ENCODE results near the gene PAK1IP1. TPM values are rescaled to one million over a fixed set of nuclear protein-coding genes. Genes with fewer than 3 reads are reported as not detected.
"Not testable (repeated sequence)": the region's sequence is repeated elsewhere in the genome, so short reads cannot be mapped to it uniquely, and the experiment has no call there.

The PAK1IP1 gene
- total RNA-seq, 1 donor from 2014 or later: 18.1 TPM

GRCh38 chr6:10696655-10697054 lies 1.9 kb downstream of the PAK1IP1 start:
- H3K27ac Mint-ChIP-seq: no peak overlapping the region
- CTCF ChIA-PET: interaction anchor here (2.9 kb wide), 1 partner anchor 186 kb away, joined by 11 read pairs; no protein-coding TSS in a partner anchor

DNA sequence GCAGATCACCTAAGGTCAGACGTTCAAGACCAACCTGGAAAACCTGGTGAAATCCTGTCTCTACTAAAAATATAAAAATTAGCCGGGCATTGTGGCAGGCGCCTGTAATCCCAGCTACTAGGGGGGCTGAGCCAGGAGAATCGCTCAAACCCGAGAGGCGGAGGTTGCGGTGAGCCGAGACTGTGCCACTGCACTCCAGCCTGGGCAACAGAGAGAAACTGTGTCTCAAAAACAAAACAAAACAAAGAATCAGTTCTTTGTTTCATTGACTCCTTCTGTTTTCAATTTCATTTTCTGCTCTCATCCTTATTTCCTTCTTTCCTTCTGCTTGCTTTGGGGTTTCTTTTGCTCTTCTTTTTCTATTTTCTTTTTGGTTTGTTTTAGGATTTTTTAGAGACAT lies 19.2 kb downstream of the PAK1IP1 start:
- ATAC-seq (ENCODE audit: low read depth): no peak
- ChIA-PET CTCF (no interaction called here), POLR2A (no interaction called here)
- Mint-ChIP-seq H3K36me3 (ENCODE audit: low read depth) (peaks cover 15% of the 10 kb centered on the region), H3K4me3 (no peak overlapping the region), H3K27me3 (no peaks in the 10 kb centered on the region), H3K4me1 (no peaks in the 10 kb centered on the region), H3K27ac (no peak overlapping the region), H3K9me3 (peaks cover 4% of the 10 kb centered on the region)
- no peak for TF ChIP-seq CTCF (IDR thresholded peaks at IDR 0.05)
- no peak for DNase-seq
- intact Hi-C loops (cut with micrococcal nuclease): no loop called here

More at GRCh38 chr6:10696655-10697054, 1.9 kb downstream of the PAK1IP1 start:
- Mint-ChIP-seq H3K4me3 (peak overlapping the region; percentile 56), H3K36me3 (ENCODE audit: low read depth) (peaks cover 59% of the 10 kb centered on the region), H3K9me3 (no peaks in the 10 kb centered on the region), H3K4me1 (peaks cover 29% of the 10 kb centered on the region), H3K27me3 (no peaks in the 10 kb centered on the region)
- ATAC-seq (ENCODE audit: low read depth) (no peak), DNase-seq (no peak)
- intact Hi-C loops (cut with micrococcal nuclease): no loop called here
- POLR2A ChIA-PET: no interaction called here
- no peak for TF ChIP-seq CTCF (IDR thresholded peaks at IDR 0.05)

- Mint-ChIP-seq H3K36me3 (ENCODE audit: low read depth) (peaks cover 5% of the 10 kb centered on the region), H3K4me1 (peaks cover 32% of the 10 kb centered on the region), H3K27ac (no peak overlapping the region), H3K27me3 (no peaks in the 10 kb centered on the region), H3K4me3 (peak overlapping the region; percentile 75), H3K9me3 (peaks cover 4% of the 10 kb centered on the region)
- ChIA-PET POLR2A (interaction anchor here (1.5 to 6.4 kb wide), 4 partner anchors 9 to 190 kb away, joined by 5 to 75 read pairs (median 8); partner anchors contain the start of genes C6orf52, PAK1IP1 and TMEM14B), CTCF (no interaction called here)
- intact Hi-C loops (cut with micrococcal nuclease): no loop called here
- ATAC-seq (ENCODE audit: low read depth) (no peak), DNase-seq (no peak)
- TF ChIP-seq CTCF (IDR thresholded peaks at IDR 0.05): no peak
These were observed 24.7 kb downstream of the PAK1IP1 start for GRCh38 chr6:10719296-10719963.

- POLR2A ChIA-PET: interaction anchor here (1.4 to 6.4 kb wide), 5 partner anchors 9 to 191 kb away, joined by 7 to 75 read pairs (median 8); partner anchors contain the start of genes C6orf52, PAK1IP1 and TMEM14B
- H3K27me3 Mint-ChIP-seq: no peaks in the 10 kb centered on the region
- CTCF ChIA-PET: no interaction called here
- no peak overlapping the region for H3K27ac Mint-ChIP-seq
- DNase-seq: no peak
- intact Hi-C loops (cut with micrococcal nuclease): no loop called here
- peaks cover 5% of the 10 kb centered on the region for H3K36me3 Mint-ChIP-seq (ENCODE audit: low read depth)
- TF ChIP-seq CTCF (IDR thresholded peaks at IDR 0.05): no peak
- H3K4me1 Mint-ChIP-seq: peaks cover 32% of the 10 kb centered on the region
- peak overlapping the region; percentile 75 for H3K4me3 Mint-ChIP-seq
- peaks cover 4% of the 10 kb centered on the region for H3K9me3 Mint-ChIP-seq
- ATAC-seq (ENCODE audit: low read depth): no peak
These were observed 25.1 kb downstream of the PAK1IP1 start for GRCh38 chr6:10719964-10720264.

- ChIA-PET POLR2A (interaction anchor here (0.9 to 6.4 kb wide), 6 partner anchors 10 to 191 kb away, joined by 3 to 75 read pairs (median 8); partner anchors contain the start of genes C6orf52, PAK1IP1 and TMEM14B), CTCF (interaction anchor here (1.1 kb wide), 1 partner anchor 39 kb away, joined by 3 read pairs; no protein-coding TSS in a partner anchor)
- intact Hi-C loops (cut with micrococcal nuclease): no loop called here
- ATAC-seq (ENCODE audit: low read depth) (peak; percentile 35), DNase-seq (peak; percentile 45)
- no peak for TF ChIP-seq CTCF (IDR thresholded peaks at IDR 0.05)
- Mint-ChIP-seq H3K9me3 (peaks cover 4% of the 10 kb centered on the region), H3K4me1 (peaks cover 34% of the 10 kb centered on the region), H3K27me3 (no peaks in the 10 kb centered on the region), H3K36me3 (ENCODE audit: low read depth) (peaks cover 8% of the 10 kb centered on the region), H3K27ac (peak overlapping the region; percentile 89), H3K4me3 (peak overlapping the region; percentile 75)
These were observed 25.6 kb downstream of the PAK1IP1 start for GRCh38 chr6:10720265-10720959.

- Mint-ChIP-seq H3K36me3 (ENCODE audit: low read depth) (peaks cover 12% of the 10 kb centered on the region), H3K27ac (peak overlapping the region; percentile 89), H3K4me3 (peak overlapping the region; percentile 75), H3K4me1 (peaks cover 34% of the 10 kb centered on the region)
- H3K27me3 Mint-ChIP-seq; intact Hi-C loops (cut with micrococcal nuclease); DNase-seq; H3K9me3 Mint-ChIP-seq; ATAC-seq (ENCODE audit: low read depth): not testable (repeated sequence)
- ChIA-PET POLR2A (interaction anchor here (0.9 to 6.4 kb wide), 7 partner anchors 10 to 192 kb away, joined by 3 to 75 read pairs (median 7); partner anchors contain the start of genes C6orf52, PAK1IP1 and TMEM14B), CTCF (interaction anchor here (1.1 kb wide), 1 partner anchor 39 kb away, joined by 3 read pairs; no protein-coding TSS in a partner anchor)
These were observed 26.4 kb downstream of the PAK1IP1 start for GRCh38 chr6:10720960-10721849.
